Mucosa of descending colon (tissue), 3 donors: ENCODE data around the gene CACNA1H. TPM values are rescaled to one million over a fixed set of nuclear protein-coding genes. Genes with fewer than 3 reads are reported as not detected.
A peak's percentile ranks its signal among the peaks of the same experiment; 100 is the strongest.

Experiments used
- ATAC-seq: fragments of 200-7000 bp; cut with Tn5 transposase; one replicate; pipeline ENCODE4 v1.9.1; 2020; ENCODE audit warnings: mild to moderate bottlenecking, moderate library complexity
- DNase-seq, 3 donors: peaks; one replicate each; pipeline ENCODE4 v3.0.0-alpha.2; 2020
- H3K36me3 ChIP-seq: fragments of 200-600 bp; one replicate; pipeline ENCODE4 v1.8.0; 2021; ENCODE audit warnings: low read depth, mild to moderate bottlenecking
- H3K4me1 ChIP-seq: fragments of 200-600 bp; one replicate; pipeline ENCODE4 v1.8.0; 2021; ENCODE audit warnings: low read depth, mild to moderate bottlenecking
- H3K4me3 ChIP-seq: fragments of 200-600 bp; one replicate; pipeline ENCODE4 v1.8.0; 2021; ENCODE audit warnings: mild to moderate bottlenecking
- H3K9me3 ChIP-seq: fragments of 200-600 bp; one replicate; pipeline ENCODE4 v1.8.0; 2021; ENCODE audit warnings: mild to moderate bottlenecking
- intact Hi-C, 2 donors: fragments of 100-400 bp; cut with DNase I in 1 of 2; cut with micrococcal nuclease in 1 of 2; formaldehyde crosslinking; loops; one replicate each; pipeline versions ENCODE4 v1.11.0 to v1.11.1; 2022; cut with DNase I, micrococcal nuclease
- total RNA-seq, 3 donors: library from RNA; stranded (reverse); fragmentation: NEBNext Ultra II Directional in 2 of 3; extraction: Animal tissue kit (Norgen Biotek cat#: 25700) in 2 of 3; gene quantifications; one replicate each; pipeline versions ENCODE4 v1.2.1 to v1.2.4, GENCODE V29; 2021 to 2023
- TF ChIP-seq, protein P1 (sequence below): fragments of 200-600 bp; IDR thresholded peaks from one replicate; pipeline ENCODE4 v1.8.0; 2022; ENCODE audit warnings: antibody characterized with exemption, mild to moderate bottlenecking
- donor health status: DM: no; HTN: no; CAD: no; lungs with moderate emphysema.
- donor health status: DM: no; HTN: no; CAD: no.
- donor health status: DM: no; HTN: yes; CAD: no.

CACNA1H gene
- total RNA-seq, 3 donors from 2014 or later = 6.0 to 160 (median 9.5) TPM

DNA sequence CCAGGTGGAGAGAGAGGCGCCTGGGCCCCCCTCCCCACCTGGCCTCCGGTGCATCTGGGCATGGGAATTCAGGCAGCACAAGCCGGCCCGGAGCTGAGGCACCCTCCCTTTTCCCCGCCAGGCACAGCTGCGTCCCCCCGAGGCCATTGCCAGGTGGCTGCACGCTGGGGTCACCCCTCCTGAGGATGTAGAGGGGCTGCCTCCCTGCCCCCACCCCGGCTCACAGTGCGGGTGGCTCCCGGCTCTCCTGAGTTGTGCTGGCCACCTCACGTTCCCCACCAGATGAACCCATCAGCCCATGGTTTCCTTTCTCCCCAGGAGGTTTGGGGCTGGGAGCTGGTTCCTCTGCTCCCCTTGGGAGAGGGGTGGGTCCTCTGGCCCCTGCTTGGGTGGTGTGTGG is 12.6 kb downstream of the CACNA1H start:
- no peak overlapping the region for H3K4me3 ChIP-seq
- DNase-seq = no peak
- no peaks in the 10 kb centered on the region for H3K4me1 ChIP-seq
- intact Hi-C loops = no loop called here
- no peaks in the 10 kb centered on the region for H3K9me3 ChIP-seq
- H3K36me3 ChIP-seq = no peaks in the 10 kb centered on the region
- ATAC-seq = no peak
- TF ChIP-seq, protein P1, sequence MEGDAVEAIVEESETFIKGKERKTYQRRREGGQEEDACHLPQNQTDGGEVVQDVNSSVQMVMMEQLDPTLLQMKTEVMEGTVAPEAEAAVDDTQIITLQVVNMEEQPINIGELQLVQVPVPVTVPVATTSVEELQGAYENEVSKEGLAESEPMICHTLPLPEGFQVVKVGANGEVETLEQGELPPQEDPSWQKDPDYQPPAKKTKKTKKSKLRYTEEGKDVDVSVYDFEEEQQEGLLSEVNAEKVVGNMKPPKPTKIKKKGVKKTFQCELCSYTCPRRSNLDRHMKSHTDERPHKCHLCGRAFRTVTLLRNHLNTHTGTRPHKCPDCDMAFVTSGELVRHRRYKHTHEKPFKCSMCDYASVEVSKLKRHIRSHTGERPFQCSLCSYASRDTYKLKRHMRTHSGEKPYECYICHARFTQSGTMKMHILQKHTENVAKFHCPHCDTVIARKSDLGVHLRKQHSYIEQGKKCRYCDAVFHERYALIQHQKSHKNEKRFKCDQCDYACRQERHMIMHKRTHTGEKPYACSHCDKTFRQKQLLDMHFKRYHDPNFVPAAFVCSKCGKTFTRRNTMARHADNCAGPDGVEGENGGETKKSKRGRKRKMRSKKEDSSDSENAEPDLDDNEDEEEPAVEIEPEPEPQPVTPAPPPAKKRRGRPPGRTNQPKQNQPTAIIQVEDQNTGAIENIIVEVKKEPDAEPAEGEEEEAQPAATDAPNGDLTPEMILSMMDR = no peak

GRCh38 chr16:1167276-1168107 is 14.6 kb downstream of the CACNA1H start:
- Histone ChIP-seq H3K4me3 (no peak overlapping the region), H3K9me3 (no peaks in the 10 kb centered on the region), H3K36me3 (no peaks in the 10 kb centered on the region), H3K4me1 (no peaks in the 10 kb centered on the region)
- TF ChIP-seq, protein P1 = no peak
- ATAC-seq (peak; percentile 26), DNase-seq (no peak)
- intact Hi-C loops = no loop called here

DNA sequence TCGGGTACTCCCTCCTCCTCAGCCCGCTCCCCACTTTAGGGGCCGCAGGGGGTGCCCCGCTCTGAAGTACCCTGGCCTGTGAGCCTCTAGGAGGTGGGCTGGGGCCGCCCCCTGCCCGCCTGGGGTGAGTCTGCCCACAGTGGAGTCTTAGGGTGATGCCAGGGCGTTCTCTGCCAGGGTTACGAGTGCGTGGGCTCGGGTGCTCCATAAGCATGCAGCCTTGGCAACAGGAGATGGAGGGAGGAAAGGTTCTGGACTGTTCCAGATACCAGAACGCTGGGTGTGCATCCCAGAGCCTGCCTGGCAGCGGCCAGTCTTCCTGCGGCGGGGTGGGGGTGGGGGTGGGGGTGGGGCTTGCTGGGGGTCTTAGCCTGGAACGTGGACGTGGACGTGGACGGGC is 15.9 kb downstream of the CACNA1H start:
- DNase-seq (no peak), ATAC-seq (no peak)
- intact Hi-C loops = no loop called here
- H3K36me3 ChIP-seq = no peaks in the 10 kb centered on the region
- no peaks in the 10 kb centered on the region for H3K9me3 ChIP-seq
- H3K4me3 ChIP-seq = no peak overlapping the region
- no peaks in the 10 kb centered on the region for H3K4me1 ChIP-seq
- TF ChIP-seq, protein P1 = no peak

DNA sequence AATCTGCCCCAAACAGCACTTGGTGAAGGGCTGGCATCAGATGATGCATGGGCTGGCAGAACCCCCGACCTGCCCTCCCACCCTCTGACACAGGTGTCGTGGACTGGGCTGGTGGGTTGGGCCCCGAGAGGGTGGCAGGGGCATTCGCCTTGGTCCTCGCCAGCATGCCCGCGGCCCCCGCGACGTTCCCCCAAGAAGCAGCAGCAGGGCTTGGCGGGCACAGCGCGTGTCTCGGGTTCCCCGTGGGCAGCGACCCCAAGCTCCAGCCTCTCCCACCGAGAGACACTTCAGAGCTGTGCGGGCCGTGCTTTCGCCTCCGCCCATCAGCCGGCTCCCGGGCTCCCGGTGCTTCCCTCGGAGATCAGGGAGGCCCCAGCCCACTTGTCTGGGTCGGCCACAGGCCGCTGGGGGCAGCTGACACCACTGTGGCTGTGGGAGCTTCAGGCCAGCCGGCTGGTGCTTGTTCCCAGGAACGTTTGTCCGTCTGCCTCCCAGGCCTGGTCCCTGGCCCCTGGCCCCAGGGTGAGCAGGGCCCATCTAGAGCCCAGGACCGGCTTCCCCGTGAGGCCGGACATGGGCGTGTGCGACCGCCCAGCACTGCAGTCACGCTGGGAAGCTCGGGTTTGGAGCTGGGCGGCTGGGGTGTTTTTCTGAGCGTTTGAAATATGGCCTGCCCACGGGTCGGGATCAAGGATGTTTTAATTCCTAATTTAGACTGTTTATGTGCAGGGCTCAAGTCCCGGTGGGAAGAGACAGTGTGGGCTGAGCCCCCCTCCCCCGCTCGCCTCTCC is 16.6 kb downstream of the CACNA1H start:
- no peaks in the 10 kb centered on the region for H3K9me3 ChIP-seq
- intact Hi-C loops = no loop called here
- no peaks in the 10 kb centered on the region for H3K36me3 ChIP-seq
- TF ChIP-seq, protein P1 = no peak
- no peak overlapping the region for H3K4me3 ChIP-seq
- no peak for DNase-seq
- H3K4me1 ChIP-seq = no peaks in the 10 kb centered on the region
- peak; percentile 24 for ATAC-seq

- intact Hi-C loops = no loop called here
- H3K36me3 ChIP-seq = no peaks in the 10 kb centered on the region
- ATAC-seq (no peak), DNase-seq (no peak)
- no peaks in the 10 kb centered on the region for H3K9me3 ChIP-seq
- H3K4me3 ChIP-seq = no peak overlapping the region
- TF ChIP-seq, protein P1 = no peak
- H3K4me1 ChIP-seq = no peaks in the 10 kb centered on the region
Observed at GRCh38 chr16:1170076-1170418, 17.1 kb downstream of the CACNA1H start.
